Panc1 (cell line): Measurements from ENCODE around the gene RAD51D.

Experiments used
- POLR2AphosphoS5 ChIP-seq: IDR thresholded peaks from 2 replicates; pipeline ENCODE4 v1.6.1; 2012; ENCODE audit warnings: mild to moderate bottlenecking, low read depth, low read length, moderate library complexity
- TCF7L2 ChIP-seq: IDR thresholded peaks from 2 replicates; pipeline ENCODE4 v1.6.1; 2011; ENCODE audit warnings: mild to moderate bottlenecking, low read depth, low read length, inconsistent platforms
- TF ChIP-seq, protein P1 (sequence below): fragments of 450-650 bp; IDR thresholded peaks from 2 replicates; pipeline ENCODE4 v1.5.1; 2017; ENCODE audit warnings: mild to moderate bottlenecking
- TF ChIP-seq, protein P2 (sequence below), 2 experiments: IDR thresholded peaks; 2 replicates each; pipeline ENCODE4 v1.6.1; 2011 to 2012; ENCODE audit warnings: low read depth in 2 of 2, control low read depth in 1 of 2, low read length in 1 of 2, mild to moderate bottlenecking in 1 of 2, moderate library complexity in 1 of 2; ENCODE audit not compliant: insufficient read depth in 1 of 2

DNA sequence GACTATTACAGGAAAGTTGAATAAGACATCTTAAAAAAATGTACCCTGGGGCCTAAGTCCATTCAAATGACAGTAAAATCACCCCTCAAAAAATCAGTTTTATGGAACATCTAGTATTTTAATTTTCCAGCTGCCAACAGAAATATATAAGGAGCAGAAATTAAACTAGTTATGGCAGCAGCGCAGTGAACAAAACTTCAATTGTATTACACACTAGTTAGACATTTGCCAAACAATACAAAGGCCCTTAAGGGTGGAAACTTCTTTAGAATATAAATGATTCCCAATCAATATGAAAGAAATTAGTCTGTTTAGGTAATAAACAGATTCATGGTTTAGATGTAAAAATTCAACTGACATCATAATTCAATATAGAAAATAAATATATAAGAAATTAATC is 38.0 kb downstream of the RAD51D start:
- TF ChIP-seq, protein P1, sequence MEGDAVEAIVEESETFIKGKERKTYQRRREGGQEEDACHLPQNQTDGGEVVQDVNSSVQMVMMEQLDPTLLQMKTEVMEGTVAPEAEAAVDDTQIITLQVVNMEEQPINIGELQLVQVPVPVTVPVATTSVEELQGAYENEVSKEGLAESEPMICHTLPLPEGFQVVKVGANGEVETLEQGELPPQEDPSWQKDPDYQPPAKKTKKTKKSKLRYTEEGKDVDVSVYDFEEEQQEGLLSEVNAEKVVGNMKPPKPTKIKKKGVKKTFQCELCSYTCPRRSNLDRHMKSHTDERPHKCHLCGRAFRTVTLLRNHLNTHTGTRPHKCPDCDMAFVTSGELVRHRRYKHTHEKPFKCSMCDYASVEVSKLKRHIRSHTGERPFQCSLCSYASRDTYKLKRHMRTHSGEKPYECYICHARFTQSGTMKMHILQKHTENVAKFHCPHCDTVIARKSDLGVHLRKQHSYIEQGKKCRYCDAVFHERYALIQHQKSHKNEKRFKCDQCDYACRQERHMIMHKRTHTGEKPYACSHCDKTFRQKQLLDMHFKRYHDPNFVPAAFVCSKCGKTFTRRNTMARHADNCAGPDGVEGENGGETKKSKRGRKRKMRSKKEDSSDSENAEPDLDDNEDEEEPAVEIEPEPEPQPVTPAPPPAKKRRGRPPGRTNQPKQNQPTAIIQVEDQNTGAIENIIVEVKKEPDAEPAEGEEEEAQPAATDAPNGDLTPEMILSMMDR, result no peak
- TF ChIP-seq, protein P2, sequence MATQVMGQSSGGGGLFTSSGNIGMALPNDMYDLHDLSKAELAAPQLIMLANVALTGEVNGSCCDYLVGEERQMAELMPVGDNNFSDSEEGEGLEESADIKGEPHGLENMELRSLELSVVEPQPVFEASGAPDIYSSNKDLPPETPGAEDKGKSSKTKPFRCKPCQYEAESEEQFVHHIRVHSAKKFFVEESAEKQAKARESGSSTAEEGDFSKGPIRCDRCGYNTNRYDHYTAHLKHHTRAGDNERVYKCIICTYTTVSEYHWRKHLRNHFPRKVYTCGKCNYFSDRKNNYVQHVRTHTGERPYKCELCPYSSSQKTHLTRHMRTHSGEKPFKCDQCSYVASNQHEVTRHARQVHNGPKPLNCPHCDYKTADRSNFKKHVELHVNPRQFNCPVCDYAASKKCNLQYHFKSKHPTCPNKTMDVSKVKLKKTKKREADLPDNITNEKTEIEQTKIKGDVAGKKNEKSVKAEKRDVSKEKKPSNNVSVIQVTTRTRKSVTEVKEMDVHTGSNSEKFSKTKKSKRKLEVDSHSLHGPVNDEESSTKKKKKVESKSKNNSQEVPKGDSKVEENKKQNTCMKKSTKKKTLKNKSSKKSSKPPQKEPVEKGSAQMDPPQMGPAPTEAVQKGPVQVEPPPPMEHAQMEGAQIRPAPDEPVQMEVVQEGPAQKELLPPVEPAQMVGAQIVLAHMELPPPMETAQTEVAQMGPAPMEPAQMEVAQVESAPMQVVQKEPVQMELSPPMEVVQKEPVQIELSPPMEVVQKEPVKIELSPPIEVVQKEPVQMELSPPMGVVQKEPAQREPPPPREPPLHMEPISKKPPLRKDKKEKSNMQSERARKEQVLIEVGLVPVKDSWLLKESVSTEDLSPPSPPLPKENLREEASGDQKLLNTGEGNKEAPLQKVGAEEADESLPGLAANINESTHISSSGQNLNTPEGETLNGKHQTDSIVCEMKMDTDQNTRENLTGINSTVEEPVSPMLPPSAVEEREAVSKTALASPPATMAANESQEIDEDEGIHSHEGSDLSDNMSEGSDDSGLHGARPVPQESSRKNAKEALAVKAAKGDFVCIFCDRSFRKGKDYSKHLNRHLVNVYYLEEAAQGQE (IDR thresholded peaks at IDR 0.05; ENCODE audit: insufficient read depth in 1 of 2, low read depth in 2 of 2, low read length in 1 of 2), result no peak
- TF ChIP-seq POLR2AphosphoS5 (no peak), TCF7L2 (no peak)
